SHP77 (cell line): ENCODE measurements around the gene UBE2E2.
A peak's percentile ranks its signal among the peaks of the same experiment; 100 is the strongest.
"Not testable (repeated sequence)": the region's sequence is repeated elsewhere in the genome, so short reads cannot be mapped to it uniquely, and the experiment has no call there.

ENCODE experiments used
- DNase-seq, 2 experiments: peaks; one replicate each; lab custom pipeline; 2025; lab: John Stamatoyannopoulos, UW

The UBE2E2 gene

GRCh38 chr3:23202921-23203707 is at the start of gene UBE2E2:
UBE2E2 (plus strand) TSS chr3:23203327.
- no peak for DNase-seq

DNA sequence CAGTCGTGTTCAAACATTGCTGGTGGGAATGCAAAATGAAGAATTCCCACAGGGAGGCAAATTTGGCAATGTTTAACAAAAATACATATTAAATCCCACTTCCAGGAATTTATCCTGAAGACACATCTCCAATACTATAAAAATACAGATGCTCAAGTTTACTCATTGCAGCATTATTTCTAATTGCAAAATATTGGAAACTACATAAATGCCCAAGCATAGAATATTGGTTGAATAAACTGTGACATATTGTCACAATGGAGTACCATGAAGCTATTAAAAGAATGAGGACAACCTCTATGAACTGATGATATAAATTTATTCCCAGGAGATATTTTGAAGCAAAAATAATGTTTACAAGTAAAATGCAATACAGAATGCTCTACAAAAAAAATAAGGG is 49.7 kb upstream of the UBE2E2 start:
- no peak for DNase-seq

DNA sequence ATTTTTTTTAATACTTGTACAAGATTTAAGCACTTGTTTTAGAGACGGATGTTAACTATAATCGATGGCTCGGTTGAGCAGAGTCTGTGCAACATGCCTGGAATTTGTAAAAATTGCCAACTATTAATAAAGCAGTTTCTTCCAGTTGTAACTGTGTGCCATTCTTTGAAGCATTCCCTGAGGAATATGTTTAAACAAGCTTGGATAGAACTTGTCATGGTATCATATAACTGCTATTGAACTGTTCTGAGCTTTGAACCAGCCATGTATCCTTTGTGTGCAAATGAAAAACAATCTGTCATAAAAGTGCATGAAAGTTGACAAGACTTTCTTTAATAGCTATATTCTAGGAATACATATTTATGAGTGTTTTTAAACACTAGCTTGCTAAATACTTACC is 45.8 kb upstream of the UBE2E2 start:
- no peak for DNase-seq

DNA sequence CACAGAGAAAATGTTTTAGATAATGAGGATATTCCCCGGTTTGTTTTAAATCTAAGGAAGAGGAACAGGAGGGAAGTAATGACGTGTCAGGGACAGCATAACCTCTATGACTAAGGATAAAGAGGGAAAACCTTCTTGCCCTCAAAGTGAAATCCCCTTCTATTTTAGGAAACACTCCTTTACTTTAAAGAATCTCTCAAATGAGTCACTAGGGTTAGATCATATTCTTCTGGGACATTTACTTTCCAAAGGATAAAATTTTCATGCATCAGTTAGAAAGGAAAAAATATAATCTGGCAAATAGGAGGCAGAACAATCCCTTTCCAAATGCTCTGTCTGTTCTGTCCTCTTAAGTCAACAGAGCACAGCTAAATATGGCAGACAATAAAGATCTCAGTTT is 43.2 kb upstream of the UBE2E2 start:
- DNase-seq = no peak

DNA sequence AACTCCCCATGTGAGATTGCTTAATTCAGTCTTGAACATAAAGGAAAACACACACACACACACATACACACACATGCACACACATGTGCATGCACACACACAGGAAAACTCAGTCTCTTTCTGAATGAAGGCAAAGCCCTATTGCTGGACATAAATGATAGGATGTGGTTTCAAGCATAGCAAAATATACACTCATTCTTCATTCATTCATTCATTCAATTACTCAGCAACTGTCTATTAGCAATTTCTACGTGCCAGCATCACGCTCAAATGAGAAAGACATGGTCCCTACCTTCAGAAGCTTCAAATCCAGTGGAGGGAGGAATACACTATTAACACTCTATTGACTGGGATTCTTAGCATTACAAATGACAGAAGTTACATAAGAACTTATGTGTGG is 41.8 kb upstream of the UBE2E2 start:
- no peak for DNase-seq

- DNase-seq = no peak
Observed at GRCh38 chr3:23161896-23162570, 41.1 kb upstream of the UBE2E2 start.

DNA sequence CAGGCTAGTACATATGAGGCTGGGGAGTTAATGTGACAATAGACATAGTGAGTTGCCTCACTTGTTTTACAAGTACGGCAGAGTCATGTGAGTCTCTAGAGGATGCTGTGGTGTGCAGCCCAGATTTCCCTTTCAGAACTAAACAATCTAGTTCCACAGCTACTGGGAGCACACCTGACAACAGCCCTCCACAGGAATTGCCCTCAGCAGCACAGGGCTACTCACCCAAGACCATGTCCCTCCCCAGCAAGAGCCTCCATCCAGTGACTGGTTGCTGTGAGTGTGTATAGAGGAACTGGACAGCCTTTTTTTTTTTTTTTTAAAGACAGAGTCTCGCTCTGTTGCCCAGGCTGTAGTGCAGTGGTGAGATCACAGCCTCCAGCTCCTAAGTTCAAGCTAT is 40.2 kb upstream of the UBE2E2 start:
- DNase-seq = no peak

- no peak for DNase-seq
Observed at GRCh38 chr3:23164746-23165145, 38.4 kb upstream of the UBE2E2 start.

DNA sequence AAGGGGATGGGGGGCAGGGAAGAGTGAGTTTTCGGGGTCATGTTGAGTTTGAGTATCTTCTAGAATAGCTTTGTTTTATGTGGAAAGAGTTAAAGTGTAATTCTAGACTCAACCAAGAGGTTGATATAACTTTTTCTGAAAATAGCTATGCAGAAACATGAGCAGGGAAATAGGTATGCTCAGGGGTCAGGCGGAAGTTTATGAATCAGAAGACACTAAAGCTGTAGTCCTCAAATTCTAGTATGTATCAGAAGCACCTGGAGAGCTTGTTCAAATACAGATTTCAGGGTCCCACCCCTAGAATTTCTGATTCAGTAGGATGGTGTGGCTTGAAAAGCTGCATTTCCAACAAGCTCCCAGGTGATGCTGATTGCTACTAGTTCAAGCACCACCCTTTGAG is 37.6 kb upstream of the UBE2E2 start:
- no peak for DNase-seq

DNA sequence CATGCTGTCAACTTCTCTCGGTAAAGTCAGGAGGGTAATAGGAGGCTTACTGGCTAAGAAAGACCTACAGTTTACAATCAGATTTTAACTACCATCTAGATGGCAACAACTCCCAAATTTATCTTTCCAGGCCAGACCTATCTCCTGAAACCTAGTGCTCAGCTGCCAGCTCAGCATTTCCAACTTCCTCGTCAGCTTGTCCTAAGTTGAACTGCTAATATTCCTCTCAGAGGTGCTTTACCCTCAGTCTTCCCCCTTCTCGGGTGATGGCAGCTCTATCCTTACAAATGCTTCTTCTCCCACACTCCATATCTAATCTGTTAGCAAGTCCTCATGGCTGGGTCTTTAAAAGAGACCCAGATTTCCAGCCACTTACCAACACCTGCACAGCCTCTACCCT is 36.9 kb upstream of the UBE2E2 start:
- DNase-seq = no peak

GRCh38 chr3:23166845-23167244 is 36.3 kb upstream of the UBE2E2 start:
- no peak for DNase-seq

GRCh38 chr3:23169551-23169950 is 33.6 kb upstream of the UBE2E2 start:
- DNase-seq = no peak

DNA sequence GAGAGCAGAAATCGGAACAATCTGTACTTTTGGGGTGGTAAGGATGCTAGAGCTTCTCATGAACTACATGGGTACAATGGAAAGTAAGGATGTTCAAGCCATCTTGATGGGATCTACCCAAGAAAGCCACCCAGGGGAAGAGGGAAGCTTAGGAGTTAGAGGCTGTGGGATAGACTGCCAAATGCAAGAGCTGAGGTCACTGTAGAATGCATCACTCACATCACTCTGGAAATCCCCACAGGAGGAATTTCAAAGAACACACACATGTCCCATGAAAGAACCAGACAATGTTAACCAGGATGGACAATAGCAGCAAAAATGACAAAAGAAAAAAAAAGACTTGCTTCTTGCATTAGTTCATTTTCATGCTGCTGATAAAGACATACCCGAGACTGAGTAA is 32.8 kb upstream of the UBE2E2 start:
- no peak for DNase-seq

GRCh38 chr3:23172059-23172458 is 31.1 kb upstream of the UBE2E2 start:
- DNase-seq = no peak

DNA sequence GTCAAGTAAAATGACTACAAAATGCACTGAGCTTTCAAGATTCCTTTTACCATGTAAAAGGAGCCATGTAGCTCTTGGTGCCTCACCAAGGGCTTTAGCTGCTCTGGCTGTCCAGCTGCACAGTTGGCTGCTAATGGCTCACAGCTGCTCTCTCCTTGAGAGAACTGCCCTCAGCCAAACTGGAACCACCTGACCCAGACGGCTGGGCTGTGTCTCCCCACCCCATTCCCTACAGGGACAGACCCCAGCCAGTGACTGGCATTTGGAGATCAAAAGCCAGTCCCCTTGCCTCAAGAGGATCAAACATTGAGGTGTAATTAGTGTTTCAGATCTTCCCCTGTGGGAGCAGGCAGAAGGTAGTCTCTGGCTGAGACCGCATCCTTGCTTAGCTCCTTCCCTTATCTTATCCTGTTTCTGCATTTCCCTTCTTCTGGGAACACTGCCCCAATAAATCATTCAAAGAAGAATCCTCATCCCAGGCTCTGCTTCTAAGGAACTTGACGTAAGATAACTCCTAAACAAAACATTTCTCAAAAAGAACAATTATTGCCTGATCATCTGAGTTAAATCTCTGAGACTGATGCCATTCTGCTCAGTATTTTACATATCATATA is 28.6 kb upstream of the UBE2E2 start:
- DNase-seq = no peak

DNA sequence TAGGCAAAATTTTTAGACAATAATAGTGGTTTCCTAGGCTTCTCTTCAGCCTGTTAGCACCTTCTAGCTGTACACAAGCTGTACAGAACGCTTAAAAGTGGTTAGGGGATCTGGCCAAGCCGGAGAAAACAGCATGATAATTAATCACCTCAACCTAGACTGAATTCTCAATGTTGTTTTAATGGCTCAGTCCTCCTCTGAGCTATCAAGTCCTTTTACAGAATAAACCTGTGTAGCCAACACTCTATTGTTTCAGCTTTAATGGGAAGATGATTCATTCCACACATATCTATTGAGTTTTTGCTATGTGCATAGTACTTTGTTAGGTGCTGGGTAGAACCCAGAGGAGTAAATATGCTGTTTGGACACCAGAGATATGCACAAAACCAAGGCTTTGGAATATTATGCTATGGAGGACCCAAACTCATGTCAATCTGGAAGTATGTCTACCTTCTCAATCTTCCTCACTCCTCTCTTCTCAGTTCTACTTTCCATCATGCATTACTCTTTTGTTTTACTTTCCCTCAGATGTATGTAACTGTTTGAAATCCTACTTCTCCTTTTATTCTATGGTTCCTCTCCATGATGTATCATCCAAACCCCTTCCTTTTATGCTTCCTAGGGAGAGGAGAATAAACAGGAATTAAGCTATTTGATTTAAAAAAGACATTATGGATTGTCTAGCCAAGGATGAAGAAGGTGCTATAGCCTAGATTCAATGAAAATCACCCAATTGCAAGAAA is 27.6 kb upstream of the UBE2E2 start:
- DNase-seq = no peak

DNA sequence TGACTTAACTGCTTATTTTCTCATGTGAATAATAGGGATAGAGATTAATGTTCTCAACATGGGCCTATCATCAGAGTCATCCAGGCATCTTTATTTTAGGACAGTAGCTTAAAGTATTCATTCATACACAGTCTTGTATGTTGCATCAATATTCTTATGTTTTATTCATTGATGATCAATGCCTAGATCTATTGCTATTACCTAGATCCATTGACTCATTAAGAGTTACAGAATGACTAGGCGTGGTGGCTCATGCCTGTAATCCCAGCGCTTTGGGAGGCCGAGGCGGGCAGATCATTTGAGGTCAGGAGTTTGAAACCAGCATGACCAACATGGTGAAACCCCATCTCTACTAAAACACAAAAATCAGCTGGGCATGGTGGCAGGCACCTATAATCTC is 26.3 kb upstream of the UBE2E2 start:
- DNase-seq = not testable (repeated sequence)

GRCh38 chr3:23182996-23183513 is 20.1 kb upstream of the UBE2E2 start:
- DNase-seq = no peak

GRCh38 chr3:23183731-23184130 is 19.4 kb upstream of the UBE2E2 start:
- DNase-seq = peak in 1 of 2 experiments; percentile 54

DNA sequence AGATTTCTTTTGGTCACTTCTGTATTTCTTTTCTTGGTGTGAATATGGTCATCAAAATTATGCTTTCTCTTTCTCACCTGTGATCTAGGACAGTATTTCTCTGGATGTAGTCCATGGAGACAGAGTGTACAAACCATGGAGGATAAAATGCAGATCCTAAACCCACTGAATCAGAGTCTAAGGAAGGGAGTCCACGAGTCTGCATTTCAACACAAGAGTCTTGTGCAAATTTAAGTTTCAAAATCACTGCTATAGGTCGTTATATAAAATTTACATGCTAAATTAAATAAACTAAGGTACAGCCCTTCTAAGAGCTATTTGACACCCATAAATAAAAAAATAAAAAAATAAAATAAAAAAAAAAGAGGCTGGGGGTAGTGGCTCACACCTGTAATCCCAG is 17.3 kb upstream of the UBE2E2 start:
- no peak for DNase-seq

DNA sequence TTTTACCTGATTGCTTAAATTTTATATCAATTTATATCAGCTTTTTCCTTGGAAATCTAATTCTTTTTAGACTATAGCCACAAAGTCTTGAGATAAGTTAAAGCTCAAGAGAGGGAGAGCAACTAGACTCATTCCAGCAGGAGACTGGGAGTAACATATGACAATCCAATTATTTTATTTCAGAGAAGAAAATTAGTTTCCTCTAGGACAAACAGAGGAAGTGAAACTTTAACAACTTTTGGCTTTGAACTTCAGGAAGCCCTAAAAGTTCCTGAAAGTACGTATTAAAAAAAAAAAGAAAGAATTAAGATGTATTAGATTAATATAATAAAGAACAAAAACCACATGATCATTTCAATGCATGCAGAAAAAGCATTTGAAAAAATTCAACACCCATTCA is 13.9 kb upstream of the UBE2E2 start:
- DNase-seq = no peak

GRCh38 chr3:23192816-23193215 is 10.3 kb upstream of the UBE2E2 start:
- DNase-seq = no peak
